ENCODE results near the gene RNF151. TPM values are rescaled to one million over a fixed set of nuclear protein-coding genes. Genes with fewer than 3 reads are reported as not detected.

Gene RNF151
- polyA plus RNA-seq, 1 donor from 2014 or later = not detected

DNA sequence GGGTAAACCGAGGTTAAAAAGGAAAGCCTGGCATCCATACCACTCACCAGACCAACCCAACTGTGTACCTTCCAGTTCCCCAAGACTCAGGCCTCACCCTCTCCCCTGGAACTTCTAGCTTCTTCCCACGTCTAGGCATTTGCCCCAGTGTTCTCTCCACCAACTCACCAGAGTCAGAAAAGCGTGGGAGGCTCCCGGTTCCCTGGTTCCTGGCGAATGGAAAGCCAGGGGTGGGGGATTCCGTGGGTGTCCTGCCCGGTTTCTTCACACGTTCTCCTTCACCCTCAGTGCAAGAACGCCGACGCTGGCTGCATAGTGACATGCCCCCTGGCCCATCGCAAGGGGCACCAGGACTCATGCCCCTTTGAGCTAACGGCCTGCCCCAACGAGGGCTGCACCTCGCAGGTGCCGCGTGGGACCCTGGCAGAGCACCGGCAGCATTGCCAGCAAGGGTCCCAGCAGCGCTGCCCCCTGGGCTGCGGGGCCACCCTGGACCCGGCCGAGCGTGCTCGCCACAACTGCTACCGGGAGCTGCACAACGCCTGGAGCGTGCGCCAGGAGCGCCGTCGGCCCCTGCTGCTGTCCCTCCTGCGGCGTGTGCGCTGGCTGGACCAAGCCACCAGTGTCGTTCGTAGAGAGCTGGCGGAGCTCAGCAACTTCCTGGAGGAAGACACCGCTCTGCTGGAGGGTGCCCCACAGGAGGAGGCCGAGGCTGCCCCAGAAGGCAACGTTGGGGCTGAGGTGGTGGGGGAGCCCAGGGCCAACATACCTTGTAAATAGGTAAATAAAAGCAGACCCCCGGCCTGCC, 1.7 kb downstream of the RNF151 start:
- H3K36me3 ChIP-seq (ENCODE audit: insufficient read depth, low read length) = no peaks in the 10 kb centered on the region
- no peaks in the 10 kb centered on the region for H3F3A ChIP-seq (ENCODE audit: insufficient read depth, low read length, poor library complexity, severe bottlenecking)
- H3K79me2 ChIP-seq (replicated peaks; ENCODE audit: insufficient read depth, low read length) = peaks cover 16% of the 10 kb centered on the region
- H3K9me2 ChIP-seq (ENCODE audit: insufficient read depth, low read length) = no peaks in the 10 kb centered on the region
- H2AFZ ChIP-seq (ENCODE audit: low read depth, low read length) = no peak overlapping the region
- H3K27me3 ChIP-seq (ENCODE audit: insufficient read depth, low read depth, low read length) = no peaks in the 10 kb centered on the region
- H3K9me3 ChIP-seq (ENCODE audit: low read length) = no peaks in the 10 kb centered on the region
- H3K4me3 ChIP-seq (ENCODE audit: low read length) = no peak overlapping the region
- TF ChIP-seq SMC3 (conservative IDR thresholded peaks at IDR 0.05; ENCODE audit: poor library complexity) (no peak), MXI1 (conservative IDR thresholded peaks at IDR 0.05; ENCODE audit: poor library complexity, severe bottlenecking) (no peak), POLR2AphosphoS5 (IDR thresholded peaks at IDR 0.05) (no peak), TAF1 (IDR thresholded peaks at IDR 0.05; ENCODE audit: low read depth) (no peak), RAD21 (conservative IDR thresholded peaks at IDR 0.05) (no peak), EZH2 (IDR thresholded peaks at IDR 0.05; ENCODE audit: borderline replicate concordance, insufficient read depth, low read length, poor library complexity, severe bottlenecking) (no peak), EP300 (conservative IDR thresholded peaks at IDR 0.05; ENCODE audit: poor library complexity, severe bottlenecking) (no peak)
- TF ChIP-seq, protein P1, sequence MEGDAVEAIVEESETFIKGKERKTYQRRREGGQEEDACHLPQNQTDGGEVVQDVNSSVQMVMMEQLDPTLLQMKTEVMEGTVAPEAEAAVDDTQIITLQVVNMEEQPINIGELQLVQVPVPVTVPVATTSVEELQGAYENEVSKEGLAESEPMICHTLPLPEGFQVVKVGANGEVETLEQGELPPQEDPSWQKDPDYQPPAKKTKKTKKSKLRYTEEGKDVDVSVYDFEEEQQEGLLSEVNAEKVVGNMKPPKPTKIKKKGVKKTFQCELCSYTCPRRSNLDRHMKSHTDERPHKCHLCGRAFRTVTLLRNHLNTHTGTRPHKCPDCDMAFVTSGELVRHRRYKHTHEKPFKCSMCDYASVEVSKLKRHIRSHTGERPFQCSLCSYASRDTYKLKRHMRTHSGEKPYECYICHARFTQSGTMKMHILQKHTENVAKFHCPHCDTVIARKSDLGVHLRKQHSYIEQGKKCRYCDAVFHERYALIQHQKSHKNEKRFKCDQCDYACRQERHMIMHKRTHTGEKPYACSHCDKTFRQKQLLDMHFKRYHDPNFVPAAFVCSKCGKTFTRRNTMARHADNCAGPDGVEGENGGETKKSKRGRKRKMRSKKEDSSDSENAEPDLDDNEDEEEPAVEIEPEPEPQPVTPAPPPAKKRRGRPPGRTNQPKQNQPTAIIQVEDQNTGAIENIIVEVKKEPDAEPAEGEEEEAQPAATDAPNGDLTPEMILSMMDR (IDR thresholded peaks at IDR 0.05; ENCODE audit: poor library complexity, severe bottlenecking) = no peak
- TF ChIP-seq, protein P2, sequence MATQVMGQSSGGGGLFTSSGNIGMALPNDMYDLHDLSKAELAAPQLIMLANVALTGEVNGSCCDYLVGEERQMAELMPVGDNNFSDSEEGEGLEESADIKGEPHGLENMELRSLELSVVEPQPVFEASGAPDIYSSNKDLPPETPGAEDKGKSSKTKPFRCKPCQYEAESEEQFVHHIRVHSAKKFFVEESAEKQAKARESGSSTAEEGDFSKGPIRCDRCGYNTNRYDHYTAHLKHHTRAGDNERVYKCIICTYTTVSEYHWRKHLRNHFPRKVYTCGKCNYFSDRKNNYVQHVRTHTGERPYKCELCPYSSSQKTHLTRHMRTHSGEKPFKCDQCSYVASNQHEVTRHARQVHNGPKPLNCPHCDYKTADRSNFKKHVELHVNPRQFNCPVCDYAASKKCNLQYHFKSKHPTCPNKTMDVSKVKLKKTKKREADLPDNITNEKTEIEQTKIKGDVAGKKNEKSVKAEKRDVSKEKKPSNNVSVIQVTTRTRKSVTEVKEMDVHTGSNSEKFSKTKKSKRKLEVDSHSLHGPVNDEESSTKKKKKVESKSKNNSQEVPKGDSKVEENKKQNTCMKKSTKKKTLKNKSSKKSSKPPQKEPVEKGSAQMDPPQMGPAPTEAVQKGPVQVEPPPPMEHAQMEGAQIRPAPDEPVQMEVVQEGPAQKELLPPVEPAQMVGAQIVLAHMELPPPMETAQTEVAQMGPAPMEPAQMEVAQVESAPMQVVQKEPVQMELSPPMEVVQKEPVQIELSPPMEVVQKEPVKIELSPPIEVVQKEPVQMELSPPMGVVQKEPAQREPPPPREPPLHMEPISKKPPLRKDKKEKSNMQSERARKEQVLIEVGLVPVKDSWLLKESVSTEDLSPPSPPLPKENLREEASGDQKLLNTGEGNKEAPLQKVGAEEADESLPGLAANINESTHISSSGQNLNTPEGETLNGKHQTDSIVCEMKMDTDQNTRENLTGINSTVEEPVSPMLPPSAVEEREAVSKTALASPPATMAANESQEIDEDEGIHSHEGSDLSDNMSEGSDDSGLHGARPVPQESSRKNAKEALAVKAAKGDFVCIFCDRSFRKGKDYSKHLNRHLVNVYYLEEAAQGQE (IDR thresholded peaks at IDR 0.05; ENCODE audit: borderline replicate concordance) = no peak
- H3K9ac ChIP-seq (ENCODE audit: low read length) = no peak overlapping the region
- no peak overlapping the region for H3K27ac ChIP-seq (ENCODE audit: low read length)
- no peak overlapping the region for H3K4me2 ChIP-seq (ENCODE audit: low read length)
- H4K20me1 ChIP-seq (ENCODE audit: insufficient read depth) = no peaks in the 10 kb centered on the region

DNA sequence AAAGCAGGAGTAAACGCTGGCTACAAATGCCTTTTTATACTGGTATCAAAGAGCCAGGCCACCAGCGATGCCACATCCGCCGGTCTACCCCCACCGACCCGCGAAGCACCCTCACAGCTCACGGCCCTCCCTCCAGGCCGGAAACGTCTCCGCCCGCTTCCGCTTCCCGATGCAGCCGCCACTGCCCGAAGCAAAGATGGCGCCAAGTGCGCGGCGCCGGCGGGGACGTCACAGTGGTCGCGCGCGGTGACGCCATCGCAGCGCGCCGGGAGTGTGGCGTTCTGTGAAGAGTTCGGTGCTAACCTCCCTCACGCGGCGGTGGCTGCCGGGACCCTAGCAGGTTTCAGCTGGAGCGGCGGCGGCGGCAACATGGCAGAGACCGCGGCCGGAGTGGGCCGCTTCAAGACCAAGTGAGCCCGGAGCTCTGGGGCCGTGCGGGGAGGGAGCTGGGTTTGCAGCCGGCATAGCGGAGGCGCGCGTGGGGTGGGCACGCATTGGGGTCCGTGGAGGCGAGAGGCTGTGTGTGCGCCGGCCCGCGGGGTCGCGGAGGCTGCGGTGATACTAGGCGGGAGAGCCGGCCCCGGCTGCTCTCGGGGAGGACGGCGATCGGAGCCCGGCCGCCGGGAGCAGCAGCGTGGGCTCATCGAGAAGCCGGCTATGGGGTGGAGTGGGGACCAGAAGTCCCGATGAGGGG, 5.3 kb downstream of the RNF151 start, which contains the start of gene TBL3:
Gene TBL3 (plus strand): TSS at position 258 of the 694 bp plus-strand sequence. CDS start 112 bp downstream, at position 370.
- H3K27ac ChIP-seq (ENCODE audit: low read length) = peak within 1 kb of the TSS; percentile 95
- H3K27me3 ChIP-seq (ENCODE audit: insufficient read depth, low read depth, low read length) = no peaks in the 10 kb centered on the region
- H3K9ac ChIP-seq (ENCODE audit: low read length) = peak within 1 kb of the TSS; percentile 93
- H3K36me3 ChIP-seq (ENCODE audit: insufficient read depth, low read length) = no peaks in the 10 kb centered on the region
- H4K20me1 ChIP-seq (ENCODE audit: insufficient read depth) = no peaks in the 10 kb centered on the region
- H3K9me2 ChIP-seq (ENCODE audit: insufficient read depth, low read length) = no peaks in the 10 kb centered on the region
- peak within 1 kb of the TSS; percentile 91 for H3K4me2 ChIP-seq (ENCODE audit: low read length)
- H3F3A ChIP-seq (ENCODE audit: insufficient read depth, low read length, poor library complexity, severe bottlenecking) = no peaks in the 10 kb centered on the region
- peak within 1 kb of the TSS; percentile 90 for H2AFZ ChIP-seq (ENCODE audit: low read depth, low read length)
- no peaks in the 10 kb centered on the region for H3K9me3 ChIP-seq (ENCODE audit: low read length)
- TF ChIP-seq RAD21 (conservative IDR thresholded peaks at IDR 0.05) = peak; percentile 7
- TF ChIP-seq, protein P2 (IDR thresholded peaks at IDR 0.05; ENCODE audit: borderline replicate concordance) = no peak
- TF ChIP-seq TAF1 (IDR thresholded peaks at IDR 0.05; ENCODE audit: low read depth) = peak; percentile 88
- peak; percentile 32 for TF ChIP-seq SMC3 (conservative IDR thresholded peaks at IDR 0.05; ENCODE audit: poor library complexity)
- no peak for TF ChIP-seq EZH2 (IDR thresholded peaks at IDR 0.05; ENCODE audit: borderline replicate concordance, insufficient read depth, low read length, poor library complexity, severe bottlenecking)
- peak; percentile 99 for TF ChIP-seq POLR2AphosphoS5 (IDR thresholded peaks at IDR 0.05)
- TF ChIP-seq MXI1 (conservative IDR thresholded peaks at IDR 0.05; ENCODE audit: poor library complexity, severe bottlenecking) = peak; percentile 97
- TF ChIP-seq, protein P1 (IDR thresholded peaks at IDR 0.05; ENCODE audit: poor library complexity, severe bottlenecking) = no peak
- TF ChIP-seq EP300 (conservative IDR thresholded peaks at IDR 0.05; ENCODE audit: poor library complexity, severe bottlenecking) = peak; percentile 78
- H3K79me2 ChIP-seq (replicated peaks; ENCODE audit: insufficient read depth, low read length) = peaks cover 5% of the 10 kb centered on the region
- H3K4me3 ChIP-seq (ENCODE audit: low read length) = peak within 1 kb of the TSS; percentile 88

Data from neural cell (in vitro differentiated cells).